T-helper 17 cell (primary cell): ENCODE measurements around the gene CES1. TPM values are rescaled to one million over a fixed set of nuclear protein-coding genes. Genes with fewer than 3 reads are reported as not detected.
"Not testable (repeated sequence)": the region's sequence is repeated elsewhere in the genome, so short reads cannot be mapped to it uniquely, and the experiment has no call there.

Source experiments
- ATAC-seq: fragments of 150-1000 bp; cut with Tn5 transposase; 2 replicates; pipeline ENCODE4 v1.10.0; 2021; ENCODE audit warnings: mild to moderate bottlenecking, moderate library complexity
- DNase-seq, 3 donors: peaks; one replicate each; pipeline versions ENCODE4 v3.0.0 to v3.0.0-alpha.2; 2020 to 2021
- H3K9me3 ChIP-seq: one replicate; pipeline ENCODE4 v1.7.0; 2013; ENCODE audit warnings: low read length, mild to moderate bottlenecking; ENCODE audit not compliant: control insufficient read depth, poor library complexity, severe bottlenecking
- H3K27ac Mint-ChIP-seq: one replicate; pipeline ENCODE4 v1.8.0; 2022; ENCODE audit warnings: mild to moderate bottlenecking, moderate library complexity, mixed read lengths
- H3K27me3 Mint-ChIP-seq: one replicate; pipeline ENCODE4 v1.8.0; 2022; ENCODE audit warnings: mixed read lengths
- H3K36me3 Mint-ChIP-seq: one replicate; pipeline ENCODE4 v1.8.0; 2022; ENCODE audit warnings: low read depth, mixed read lengths
- H3K4me1 Mint-ChIP-seq: one replicate; pipeline ENCODE4 v1.8.0; 2022; ENCODE audit warnings: mild to moderate bottlenecking, mixed read lengths
- H3K4me3 Mint-ChIP-seq: one replicate; pipeline ENCODE4 v1.8.0; 2022; ENCODE audit warnings: mild to moderate bottlenecking, moderate library complexity, mixed read lengths
- total RNA-seq, 4 donors: library from RNA in 2 of 4; stranded (reverse) in 2 of 4; gene quantifications; one replicate each; pipeline ENCODE4 v1.2.3 and lab custom pipeline; 2022 to 2026

The CES1 gene
- total RNA-seq, 2 donors from 2014 or later = 0.42 to 1.9 TPM

DNA sequence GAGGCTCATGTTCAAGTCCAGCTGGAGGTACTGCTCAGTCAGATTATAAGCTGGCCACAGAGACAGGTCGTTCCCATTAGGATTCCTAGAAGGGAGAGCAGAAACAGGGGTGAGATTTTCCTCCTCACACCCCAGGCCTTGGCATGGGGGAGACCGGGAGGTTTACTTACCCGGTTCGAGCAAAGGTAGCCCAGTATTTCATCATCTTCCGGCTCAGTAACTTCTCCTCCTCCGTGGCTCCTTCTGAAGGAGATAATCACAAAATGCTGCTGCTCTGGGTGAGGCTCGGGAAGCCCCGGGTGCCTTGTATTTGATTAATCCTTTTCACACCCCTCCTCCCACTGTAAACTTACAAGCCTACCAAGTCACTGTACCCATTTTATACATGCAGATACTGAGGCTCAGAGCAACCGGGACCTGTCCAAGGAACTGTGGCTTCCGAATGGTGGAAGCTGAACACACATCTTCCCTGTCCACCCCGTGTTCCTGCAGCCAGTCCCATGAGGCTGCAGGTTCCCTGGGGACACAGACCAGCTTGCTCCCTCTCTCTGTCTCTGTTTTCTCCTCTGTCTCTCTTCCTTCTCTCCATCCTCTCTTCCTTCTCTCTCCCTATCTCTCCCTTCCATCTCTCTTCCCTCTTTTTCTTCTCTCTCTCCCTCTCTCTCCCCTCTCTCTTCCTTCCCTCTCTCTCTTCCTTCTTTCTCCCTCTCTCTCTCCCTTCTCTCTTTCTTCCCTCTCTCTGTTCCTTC is 13.9 kb upstream of the CES1 start:
- ATAC-seq (no peak), DNase-seq (no peak)
- no peaks in the 10 kb centered on the region for H3K9me3 ChIP-seq
- Mint-ChIP-seq H3K4me3 (no peak overlapping the region), H3K27ac (no peak overlapping the region), H3K36me3 (peaks cover 3% of the 10 kb centered on the region), H3K27me3 (peaks cover 75% of the 10 kb centered on the region), H3K4me1 (no peaks in the 10 kb centered on the region)

- peaks cover 9% of the 10 kb centered on the region for H3K4me1 Mint-ChIP-seq
- DNase-seq (no peak), ATAC-seq (no peak)
- H3K4me3 Mint-ChIP-seq = no peak overlapping the region
- peaks cover 3% of the 10 kb centered on the region for H3K36me3 Mint-ChIP-seq
- no peaks in the 10 kb centered on the region for H3K9me3 ChIP-seq
- no peak overlapping the region for H3K27ac Mint-ChIP-seq
- H3K27me3 Mint-ChIP-seq = peaks cover 55% of the 10 kb centered on the region
Observed at GRCh38 chr16:55843105-55843395, 10.2 kb upstream of the CES1 start.

- DNase-seq = no peak
- H3K27me3 Mint-ChIP-seq = peaks cover 55% of the 10 kb centered on the region
- H3K4me1 Mint-ChIP-seq = peaks cover 9% of the 10 kb centered on the region
- no peak overlapping the region for H3K4me3 Mint-ChIP-seq
- peaks cover 3% of the 10 kb centered on the region for H3K36me3 Mint-ChIP-seq
- ATAC-seq = no peak
- no peak overlapping the region for H3K27ac Mint-ChIP-seq
- no peaks in the 10 kb centered on the region for H3K9me3 ChIP-seq
Observed at GRCh38 chr16:55842369-55843104, 9.6 kb upstream of the CES1 start.

DNA sequence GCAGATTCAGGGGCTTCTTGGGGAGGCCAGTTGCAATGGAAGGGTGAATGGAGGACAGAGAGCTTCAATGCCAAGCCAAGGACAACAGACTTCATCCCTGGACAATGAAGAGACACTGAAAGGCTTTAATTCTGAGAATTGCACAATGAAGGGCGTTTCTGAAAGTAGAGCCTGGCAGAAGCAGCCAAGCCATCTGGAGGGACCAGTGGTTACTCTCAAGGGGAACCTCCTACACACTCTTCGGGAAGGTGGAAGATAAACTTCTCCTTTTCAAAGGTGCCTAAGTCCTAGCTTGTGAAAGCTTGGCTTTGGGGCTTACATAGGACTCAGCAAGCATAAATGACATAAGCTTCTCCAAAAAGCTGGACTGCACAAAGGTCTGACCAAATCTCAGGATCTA is 6.2 kb upstream of the CES1 start:
- no peak for ATAC-seq
- Mint-ChIP-seq H3K4me3 (no peak overlapping the region), H3K27ac (peak overlapping the region; percentile 24), H3K36me3 (no peaks in the 10 kb centered on the region), H3K27me3 (peaks cover 31% of the 10 kb centered on the region), H3K4me1 (peaks cover 10% of the 10 kb centered on the region)
- no peaks in the 10 kb centered on the region for H3K9me3 ChIP-seq
- no peak for DNase-seq

DNA sequence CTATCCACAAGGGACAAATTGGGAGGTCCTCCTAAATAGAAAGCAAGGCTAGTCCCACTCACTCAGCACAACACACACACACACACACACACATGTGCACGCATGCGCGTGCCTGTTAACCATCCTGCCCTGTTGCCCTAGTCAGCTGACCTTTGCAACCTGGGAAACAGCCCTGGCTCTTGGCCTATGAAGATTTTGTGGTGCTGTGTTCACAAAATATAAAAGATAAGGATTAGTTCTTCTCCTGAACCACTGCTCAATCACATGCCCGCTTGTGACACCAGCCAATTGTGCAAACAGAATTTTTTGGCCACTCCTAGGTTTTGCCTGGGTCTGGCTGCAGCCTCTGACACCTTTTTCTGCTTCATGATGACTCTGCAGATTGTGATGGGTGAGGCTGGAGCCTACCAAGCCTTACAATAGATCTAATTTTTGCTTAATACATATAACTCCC is 3.3 kb upstream of the CES1 start:
- no peak for ATAC-seq
- no peak for DNase-seq
- H3K9me3 ChIP-seq = no peaks in the 10 kb centered on the region
- Mint-ChIP-seq H3K36me3 (peaks cover under 1% of the 10 kb centered on the region), H3K4me3 (no peak overlapping the region), H3K27me3 (peaks cover 38% of the 10 kb centered on the region), H3K27ac (no peak overlapping the region), H3K4me1 (peaks cover 10% of the 10 kb centered on the region)

DNA sequence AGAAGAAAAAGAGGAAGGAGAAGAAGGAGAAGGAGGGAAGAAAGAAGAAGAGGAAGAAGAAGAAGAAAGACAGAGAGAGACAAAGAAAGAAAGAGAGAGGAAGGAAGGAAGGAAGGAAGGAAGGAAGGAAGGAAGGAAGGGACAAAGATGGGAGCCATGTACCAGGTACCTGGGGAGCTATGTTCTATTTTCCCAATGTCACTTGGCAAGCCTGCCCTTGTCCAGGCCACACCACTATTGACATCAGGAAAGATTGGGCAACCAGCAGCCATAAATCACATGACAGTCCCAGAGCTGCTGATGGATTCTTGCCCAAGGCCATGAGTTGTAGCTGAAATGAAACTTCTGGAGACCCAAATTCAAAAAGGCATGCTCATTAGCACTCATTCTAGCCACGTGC is 2.7 kb upstream of the CES1 start:
- peaks cover 4% of the 10 kb centered on the region for H3K36me3 Mint-ChIP-seq
- no peak overlapping the region for H3K4me3 Mint-ChIP-seq
- no peak for DNase-seq
- no peaks in the 10 kb centered on the region for H3K9me3 ChIP-seq
- H3K27ac Mint-ChIP-seq = no peak overlapping the region
- ATAC-seq = no peak
- H3K4me1 Mint-ChIP-seq = peaks cover 13% of the 10 kb centered on the region
- H3K27me3 Mint-ChIP-seq = peaks cover 44% of the 10 kb centered on the region

DNA sequence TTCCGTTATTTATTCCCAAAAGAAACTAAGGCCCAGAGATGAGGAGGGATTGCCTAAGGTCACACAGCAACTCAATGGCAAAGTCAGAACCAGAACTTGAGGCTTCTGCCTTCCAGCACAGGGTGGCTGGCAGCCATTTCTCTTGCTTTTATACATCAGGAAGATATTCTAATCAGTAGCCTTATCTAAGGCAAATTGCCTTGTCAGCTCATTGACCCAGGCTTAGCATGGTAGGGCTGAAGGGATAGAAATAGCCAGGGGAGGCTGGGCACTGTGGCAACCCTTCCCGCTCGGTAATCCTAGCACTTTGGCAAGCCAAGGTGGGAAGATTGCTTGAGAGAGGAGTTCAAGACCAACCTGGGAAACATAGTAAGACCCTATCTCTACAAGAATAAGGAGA is 2.3 kb upstream of the CES1 start:
- Mint-ChIP-seq H3K27me3 (peaks cover 45% of the 10 kb centered on the region), H3K4me1 (peaks cover 12% of the 10 kb centered on the region)
- H3K36me3 Mint-ChIP-seq, ATAC-seq, DNase-seq, H3K4me3 Mint-ChIP-seq, H3K27ac Mint-ChIP-seq, H3K9me3 ChIP-seq: not testable (repeated sequence)

- peaks cover 4% of the 10 kb centered on the region for H3K36me3 Mint-ChIP-seq
Observed at GRCh38 chr16:55834049-55834448, 1.2 kb upstream of the CES1 start.

DNA sequence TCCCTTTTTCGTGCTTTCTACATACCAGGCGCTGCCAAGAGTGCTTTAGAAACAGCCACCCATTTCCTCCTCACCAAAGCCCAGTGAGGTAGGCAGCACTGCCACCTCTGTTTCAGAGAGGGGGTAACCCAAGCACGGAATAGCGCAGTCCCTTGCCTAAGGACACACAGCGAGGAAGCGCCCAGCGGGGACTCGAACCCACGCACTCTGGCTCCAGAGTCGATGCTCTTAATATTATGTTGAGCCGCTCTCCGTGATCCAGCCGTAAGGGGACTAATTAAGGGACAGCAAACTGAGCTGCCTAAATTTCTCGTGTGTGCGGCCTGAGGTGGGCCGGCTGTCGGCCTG is 497 bp downstream of the CES1 start:
- Mint-ChIP-seq H3K4me1 (peaks cover 7% of the 10 kb centered on the region), H3K4me3 (no peak overlapping the region), H3K36me3 (peaks cover 4% of the 10 kb centered on the region), H3K27ac (no peak overlapping the region), H3K27me3 (peaks cover 49% of the 10 kb centered on the region)
- no peaks in the 10 kb centered on the region for H3K9me3 ChIP-seq
- DNase-seq = no peak
- no peak for ATAC-seq

More at GRCh38 chr16:55834049-55834448, 1.2 kb upstream of the CES1 start:
- DNase-seq = no peak
- ATAC-seq = no peak
- Mint-ChIP-seq H3K27me3 (peaks cover 42% of the 10 kb centered on the region), H3K4me3 (no peak overlapping the region), H3K27ac (no peak overlapping the region), H3K4me1 (peaks cover 9% of the 10 kb centered on the region)
- H3K9me3 ChIP-seq = no peaks in the 10 kb centered on the region

- Mint-ChIP-seq H3K27ac (no peak overlapping the region), H3K4me1 (peaks cover 7% of the 10 kb centered on the region), H3K4me3 (no peak overlapping the region), H3K27me3 (peaks cover 61% of the 10 kb centered on the region), H3K36me3 (peaks cover 4% of the 10 kb centered on the region)
- H3K9me3 ChIP-seq = no peaks in the 10 kb centered on the region
- ATAC-seq = no peak
- no peak for DNase-seq
Observed at GRCh38 chr16:55830658-55831294, 2.1 kb downstream of the CES1 start.

DNA sequence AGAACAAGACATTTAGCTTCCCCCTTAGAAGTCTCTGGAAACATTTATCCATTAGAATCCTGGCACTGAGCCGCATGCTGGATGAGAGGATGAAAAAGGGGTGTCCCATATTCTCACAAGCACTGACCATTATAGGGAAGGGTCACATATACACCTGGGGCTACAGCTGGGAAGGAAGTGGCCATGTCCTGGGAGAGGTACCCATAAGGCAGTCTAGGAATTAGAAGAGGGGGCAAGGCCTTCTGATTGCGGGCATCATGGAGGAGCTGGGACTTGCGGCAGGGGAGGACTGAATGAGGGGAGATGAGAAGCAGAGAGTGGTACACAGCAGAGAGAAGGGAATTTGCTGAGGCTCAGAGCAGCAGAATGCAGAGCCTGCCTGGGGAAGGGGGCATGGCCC is 3.7 kb downstream of the CES1 start:
- H3K27me3 Mint-ChIP-seq = peaks cover 67% of the 10 kb centered on the region
- DNase-seq, H3K4me1 Mint-ChIP-seq, H3K27ac Mint-ChIP-seq, H3K36me3 Mint-ChIP-seq, H3K9me3 ChIP-seq, H3K4me3 Mint-ChIP-seq, ATAC-seq: not testable (repeated sequence)

- DNase-seq (no peak), ATAC-seq (no peak)
- Mint-ChIP-seq H3K36me3 (peaks cover 4% of the 10 kb centered on the region), H3K27ac (no peak overlapping the region), H3K27me3 (peaks cover 61% of the 10 kb centered on the region), H3K4me3 (no peak overlapping the region), H3K4me1 (peaks cover 5% of the 10 kb centered on the region)
- H3K9me3 ChIP-seq = no peaks in the 10 kb centered on the region
Observed at GRCh38 chr16:55828680-55829079, 4.2 kb downstream of the CES1 start.

DNA sequence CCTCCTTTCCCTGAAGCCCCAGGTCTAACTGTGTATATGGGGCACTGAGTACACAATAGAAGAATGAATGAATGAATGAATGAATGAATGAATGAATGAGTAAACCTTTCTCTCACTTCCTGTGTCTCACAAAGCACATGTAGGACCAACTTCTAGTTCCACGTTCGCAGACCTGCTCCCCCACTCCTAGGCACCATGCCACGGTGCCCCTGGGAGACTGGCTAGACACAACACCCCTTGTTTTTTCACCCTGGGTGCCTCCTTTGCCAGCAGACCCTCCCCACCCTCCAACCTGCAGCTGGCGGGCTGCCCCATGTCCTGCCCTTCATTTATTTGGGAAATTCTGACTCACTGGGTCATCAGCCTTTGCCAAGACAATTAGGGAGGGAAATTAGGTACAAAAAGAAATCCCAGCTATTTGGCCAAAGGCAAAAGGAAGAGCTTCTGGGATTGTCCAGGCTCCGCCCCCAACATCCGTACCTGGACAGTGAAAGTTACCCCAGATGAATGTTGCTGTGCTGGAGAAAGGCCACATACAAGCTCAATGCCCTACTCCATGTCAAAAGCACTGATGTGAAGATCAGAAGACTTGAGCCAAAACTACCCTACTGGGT is 7.7 kb downstream of the CES1 start:
- Mint-ChIP-seq H3K27ac (no peak overlapping the region), H3K4me1 (peaks cover 2% of the 10 kb centered on the region), H3K4me3 (no peak overlapping the region), H3K36me3 (peaks cover 2% of the 10 kb centered on the region), H3K27me3 (peaks cover 57% of the 10 kb centered on the region)
- ATAC-seq (no peak), DNase-seq (no peak)
- H3K9me3 ChIP-seq = no peaks in the 10 kb centered on the region
